22Rv1 (cell line): ENCODE measurements around the gene PRND.

Experiments used
- H3K27ac ChIP-seq: fragments of 450-650 bp; 2 replicates; pipeline ENCODE4 v1.5.1; 2017
- ZFX ChIP-seq: fragments of 450-650 bp; IDR thresholded peaks from 2 replicates; pipeline ENCODE4 v1.6.1; 2017; ENCODE audit warnings: antibody characterized with exemption, borderline replicate concordance
- TF ChIP-seq, protein P1 (sequence below): fragments of 450-650 bp; IDR thresholded peaks from 2 replicates; pipeline ENCODE4 v1.5.1; 2017; ENCODE audit warnings: mild to moderate bottlenecking

The PRND gene

GRCh38 chr20:4763723-4764510, 42.2 kb downstream of the PRND start:
- H3K27ac ChIP-seq: no peak overlapping the region
- no peak for TF ChIP-seq ZFX

DNA sequence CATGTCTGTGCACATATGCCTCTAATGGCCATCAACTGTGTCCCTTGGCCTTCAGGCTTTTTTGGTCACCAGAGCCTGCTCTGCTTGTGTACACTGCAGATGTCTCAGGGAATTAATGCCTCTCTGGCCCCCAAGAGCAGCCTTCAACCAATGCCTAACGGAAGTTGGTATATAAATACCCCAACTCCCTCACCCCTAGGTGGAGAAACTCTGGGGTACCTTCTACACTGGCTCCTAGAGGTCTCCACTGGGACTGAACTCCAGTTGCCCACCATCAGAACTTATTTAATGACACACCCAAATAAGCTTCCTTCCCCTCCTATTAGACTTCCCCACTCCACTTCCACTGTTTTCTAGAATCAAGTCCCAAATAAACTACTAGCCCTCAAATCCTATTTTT, 43.1 kb downstream of the PRND start:
- no peak overlapping the region for H3K27ac ChIP-seq
- TF ChIP-seq, protein P1, sequence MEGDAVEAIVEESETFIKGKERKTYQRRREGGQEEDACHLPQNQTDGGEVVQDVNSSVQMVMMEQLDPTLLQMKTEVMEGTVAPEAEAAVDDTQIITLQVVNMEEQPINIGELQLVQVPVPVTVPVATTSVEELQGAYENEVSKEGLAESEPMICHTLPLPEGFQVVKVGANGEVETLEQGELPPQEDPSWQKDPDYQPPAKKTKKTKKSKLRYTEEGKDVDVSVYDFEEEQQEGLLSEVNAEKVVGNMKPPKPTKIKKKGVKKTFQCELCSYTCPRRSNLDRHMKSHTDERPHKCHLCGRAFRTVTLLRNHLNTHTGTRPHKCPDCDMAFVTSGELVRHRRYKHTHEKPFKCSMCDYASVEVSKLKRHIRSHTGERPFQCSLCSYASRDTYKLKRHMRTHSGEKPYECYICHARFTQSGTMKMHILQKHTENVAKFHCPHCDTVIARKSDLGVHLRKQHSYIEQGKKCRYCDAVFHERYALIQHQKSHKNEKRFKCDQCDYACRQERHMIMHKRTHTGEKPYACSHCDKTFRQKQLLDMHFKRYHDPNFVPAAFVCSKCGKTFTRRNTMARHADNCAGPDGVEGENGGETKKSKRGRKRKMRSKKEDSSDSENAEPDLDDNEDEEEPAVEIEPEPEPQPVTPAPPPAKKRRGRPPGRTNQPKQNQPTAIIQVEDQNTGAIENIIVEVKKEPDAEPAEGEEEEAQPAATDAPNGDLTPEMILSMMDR: no peak
- TF ChIP-seq ZFX: no peak

- H3K27ac ChIP-seq: no peak overlapping the region
- TF ChIP-seq, protein P1: no peak
- TF ChIP-seq ZFX: no peak
These were observed 44.0 kb downstream of the PRND start for GRCh38 chr20:4765681-4766080.

DNA sequence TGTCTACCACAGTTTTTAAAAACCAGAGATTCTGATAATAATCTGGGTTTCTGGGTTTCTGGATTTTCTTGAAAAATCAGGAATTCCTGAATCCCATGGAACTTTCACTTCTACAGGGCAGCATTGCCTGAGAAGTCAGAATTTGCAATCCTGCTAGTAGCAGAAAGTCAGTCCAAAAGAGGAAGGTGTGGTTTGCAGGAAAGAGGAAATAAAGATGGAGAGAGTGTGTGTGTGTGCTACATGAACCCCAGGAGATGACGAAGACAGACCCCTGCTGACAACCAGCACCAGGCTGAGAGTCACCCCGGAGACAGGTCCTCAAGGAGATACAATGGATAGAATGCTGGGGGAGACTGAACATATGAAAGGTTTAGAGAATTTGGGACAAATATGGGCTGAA, 44.9 kb downstream of the PRND start:
- H3K27ac ChIP-seq: no peak overlapping the region
- TF ChIP-seq ZFX: no peak
- TF ChIP-seq, protein P1: no peak

GRCh38 chr20:4767084-4767483, 45.4 kb downstream of the PRND start:
- no peak for TF ChIP-seq ZFX
- TF ChIP-seq, protein P1: no peak
- no peak overlapping the region for H3K27ac ChIP-seq

GRCh38 chr20:4769328-4769727, 47.6 kb downstream of the PRND start:
- TF ChIP-seq ZFX: no peak
- TF ChIP-seq, protein P1: no peak
- no peak overlapping the region for H3K27ac ChIP-seq

- no peak overlapping the region for H3K27ac ChIP-seq
- TF ChIP-seq ZFX: no peak
- TF ChIP-seq, protein P1: no peak
These were observed 48.3 kb downstream of the PRND start for GRCh38 chr20:4770026-4770425.
